SK-N-SH treated with all-trans-retinoic acid at 6 μM for 48 hours (cell line): Measurements from ENCODE around the gene INIP.

ENCODE experiments used
- GLIS3 ChIP-seq: fragments of 250-450 bp; sonication (Bioruptor Pico); IDR thresholded peaks from 2 replicates; pipeline ENCODE4 v1.5.0; 2020; ENCODE audit warnings: mild to moderate bottlenecking, moderate library complexity
- ISL1 ChIP-seq: fragments of 250-450 bp; sonication (Bioruptor Pico); IDR thresholded peaks from 2 replicates; pipeline ENCODE4 v2.1.2; 2022; ENCODE audit warnings: mild to moderate bottlenecking, moderate library complexity
- PPARA ChIP-seq: fragments of 250-450 bp; sonication (Bioruptor Pico); IDR thresholded peaks from 2 replicates; pipeline ENCODE4 v1.5.0; 2020; ENCODE audit warnings: mild to moderate bottlenecking, borderline replicate concordance
- RARB ChIP-seq: fragments of 250-450 bp; sonication (Bioruptor Pico); IDR thresholded peaks from 2 replicates; pipeline ENCODE4 v1.8.0; 2021; ENCODE audit warnings: mild to moderate bottlenecking, moderate library complexity
- ZFP3 ChIP-seq: fragments of 250-450 bp; sonication (Bioruptor Pico); IDR thresholded peaks from 2 replicates; pipeline ENCODE4 v1.5.0; 2020; ENCODE audit warnings: mild to moderate bottlenecking, moderate library complexity
- ZNF70 ChIP-seq: fragments of 450-650 bp; formaldehyde crosslinking; IDR thresholded peaks from 2 replicates; pipeline ENCODE4 v1.5.0; 2020; ENCODE audit warnings: mild to moderate bottlenecking, moderate library complexity
- TF ChIP-seq, protein P1 (sequence below): fragments of 250-450 bp; sonication (Bioruptor Pico); IDR thresholded peaks from 2 replicates; pipeline ENCODE4 v1.5.1; 2020; ENCODE audit warnings: low read depth, mild to moderate bottlenecking, moderate library complexity
- TF ChIP-seq, protein P2 (sequence below): fragments of 250-450 bp; sonication (Bioruptor Pico); IDR thresholded peaks from 2 replicates; pipeline ENCODE4 v1.5.0; 2020; ENCODE audit warnings: mild to moderate bottlenecking, moderate library complexity
- TF ChIP-seq, protein P3 (sequence below): fragments of 250-450 bp; sonication (Bioruptor Pico); IDR thresholded peaks from 2 replicates; pipeline ENCODE4 v1.8.0; 2020; ENCODE audit warnings: mild to moderate bottlenecking, moderate library complexity, borderline replicate concordance

DNA sequence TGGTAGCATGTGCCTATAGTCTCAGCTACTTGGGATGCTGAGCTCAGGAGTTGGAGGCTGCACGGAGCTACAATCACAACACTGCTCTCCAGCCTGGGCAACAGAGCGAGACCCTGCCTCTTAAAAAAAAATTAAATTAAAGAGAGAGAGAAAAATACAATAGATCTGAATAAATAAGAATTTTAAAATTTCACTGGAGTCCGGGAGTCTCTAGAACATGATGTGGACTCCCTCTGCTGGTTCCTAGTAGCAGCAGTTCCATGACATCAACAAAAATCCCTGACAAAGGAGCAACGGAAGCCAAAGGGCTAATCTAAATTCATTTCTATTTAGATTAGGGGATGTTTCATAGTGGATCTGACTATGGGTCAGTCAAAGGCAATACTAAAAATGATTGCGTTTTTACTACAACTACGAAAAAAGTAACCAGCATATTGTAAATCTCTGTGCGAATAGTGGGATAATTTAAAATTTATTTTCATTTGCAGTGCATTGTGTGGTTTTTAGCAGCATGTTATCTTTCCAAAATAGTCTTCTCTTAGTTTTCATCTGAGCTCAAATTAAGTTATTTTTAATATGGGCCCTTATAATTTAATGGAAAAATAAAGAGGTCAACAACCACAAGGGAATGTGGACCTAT is 6.7 kb downstream of the INIP start:
- TF ChIP-seq, protein P1, sequence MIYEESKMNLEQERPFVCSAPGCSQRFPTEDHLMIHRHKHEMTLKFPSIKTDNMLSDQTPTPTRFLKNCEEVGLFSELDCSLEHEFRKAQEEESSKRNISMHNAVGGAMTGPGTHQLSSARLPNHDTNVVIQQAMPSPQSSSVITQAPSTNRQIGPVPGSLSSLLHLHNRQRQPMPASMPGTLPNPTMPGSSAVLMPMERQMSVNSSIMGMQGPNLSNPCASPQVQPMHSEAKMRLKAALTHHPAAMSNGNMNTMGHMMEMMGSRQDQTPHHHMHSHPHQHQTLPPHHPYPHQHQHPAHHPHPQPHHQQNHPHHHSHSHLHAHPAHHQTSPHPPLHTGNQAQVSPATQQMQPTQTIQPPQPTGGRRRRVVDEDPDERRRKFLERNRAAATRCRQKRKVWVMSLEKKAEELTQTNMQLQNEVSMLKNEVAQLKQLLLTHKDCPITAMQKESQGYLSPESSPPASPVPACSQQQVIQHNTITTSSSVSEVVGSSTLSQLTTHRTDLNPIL (CRISPR knock-in tag) = no peak
- TF ChIP-seq ZFP3 (CRISPR knock-in tag) = no peak
- TF ChIP-seq RARB = no peak
- no peak for TF ChIP-seq PPARA (CRISPR knock-in tag)
- no peak for TF ChIP-seq GLIS3
- TF ChIP-seq ZNF70 (CRISPR knock-in tag) = no peak
- TF ChIP-seq, protein P2, sequence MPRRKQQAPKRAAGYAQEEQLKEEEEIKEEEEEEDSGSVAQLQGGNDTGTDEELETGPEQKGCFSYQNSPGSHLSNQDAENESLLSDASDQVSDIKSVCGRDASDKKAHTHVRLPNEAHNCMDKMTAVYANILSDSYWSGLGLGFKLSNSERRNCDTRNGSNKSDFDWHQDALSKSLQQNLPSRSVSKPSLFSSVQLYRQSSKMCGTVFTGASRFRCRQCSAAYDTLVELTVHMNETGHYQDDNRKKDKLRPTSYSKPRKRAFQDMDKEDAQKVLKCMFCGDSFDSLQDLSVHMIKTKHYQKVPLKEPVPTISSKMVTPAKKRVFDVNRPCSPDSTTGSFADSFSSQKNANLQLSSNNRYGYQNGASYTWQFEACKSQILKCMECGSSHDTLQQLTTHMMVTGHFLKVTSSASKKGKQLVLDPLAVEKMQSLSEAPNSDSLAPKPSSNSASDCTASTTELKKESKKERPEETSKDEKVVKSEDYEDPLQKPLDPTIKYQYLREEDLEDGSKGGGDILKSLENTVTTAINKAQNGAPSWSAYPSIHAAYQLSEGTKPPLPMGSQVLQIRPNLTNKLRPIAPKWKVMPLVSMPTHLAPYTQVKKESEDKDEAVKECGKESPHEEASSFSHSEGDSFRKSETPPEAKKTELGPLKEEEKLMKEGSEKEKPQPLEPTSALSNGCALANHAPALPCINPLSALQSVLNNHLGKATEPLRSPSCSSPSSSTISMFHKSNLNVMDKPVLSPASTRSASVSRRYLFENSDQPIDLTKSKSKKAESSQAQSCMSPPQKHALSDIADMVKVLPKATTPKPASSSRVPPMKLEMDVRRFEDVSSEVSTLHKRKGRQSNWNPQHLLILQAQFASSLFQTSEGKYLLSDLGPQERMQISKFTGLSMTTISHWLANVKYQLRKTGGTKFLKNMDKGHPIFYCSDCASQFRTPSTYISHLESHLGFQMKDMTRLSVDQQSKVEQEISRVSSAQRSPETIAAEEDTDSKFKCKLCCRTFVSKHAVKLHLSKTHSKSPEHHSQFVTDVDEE (CRISPR knock-in tag) = no peak
- TF ChIP-seq, protein P3, sequence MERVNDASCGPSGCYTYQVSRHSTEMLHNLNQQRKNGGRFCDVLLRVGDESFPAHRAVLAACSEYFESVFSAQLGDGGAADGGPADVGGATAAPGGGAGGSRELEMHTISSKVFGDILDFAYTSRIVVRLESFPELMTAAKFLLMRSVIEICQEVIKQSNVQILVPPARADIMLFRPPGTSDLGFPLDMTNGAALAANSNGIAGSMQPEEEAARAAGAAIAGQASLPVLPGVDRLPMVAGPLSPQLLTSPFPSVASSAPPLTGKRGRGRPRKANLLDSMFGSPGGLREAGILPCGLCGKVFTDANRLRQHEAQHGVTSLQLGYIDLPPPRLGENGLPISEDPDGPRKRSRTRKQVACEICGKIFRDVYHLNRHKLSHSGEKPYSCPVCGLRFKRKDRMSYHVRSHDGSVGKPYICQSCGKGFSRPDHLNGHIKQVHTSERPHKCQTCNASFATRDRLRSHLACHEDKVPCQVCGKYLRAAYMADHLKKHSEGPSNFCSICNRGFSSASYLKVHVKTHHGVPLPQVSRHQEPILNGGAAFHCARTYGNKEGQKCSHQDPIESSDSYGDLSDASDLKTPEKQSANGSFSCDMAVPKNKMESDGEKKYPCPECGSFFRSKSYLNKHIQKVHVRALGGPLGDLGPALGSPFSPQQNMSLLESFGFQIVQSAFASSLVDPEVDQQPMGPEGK (CRISPR knock-in tag) = no peak
- TF ChIP-seq ISL1 (CRISPR knock-in tag) = no peak
